ENCODE measurements around the gene OST4. TPM values are rescaled to one million over a fixed set of nuclear protein-coding genes. Genes with fewer than 3 reads are reported as not detected.

Gene OST4
- total and polyA plus RNA-seq, 7 donors, result 244 to 688 (median 413) TPM

GRCh38 chr2:27086090-27086723, 14.8 kb upstream of the OST4 start:
- intact Hi-C loops (cut with DNase I), result loop anchor here (1.0 to 5.0 kb wide), 3 partner anchors 36 to 126 kb away; partner anchors contain the start of genes ATRAID, SLC5A6 and TMEM214
- DNase-seq, result peak; percentile 97
- peak overlapping the region; percentile 32 to 63 (median 55) for H3K4me3 ChIP-seq
- TF ChIP-seq CTCF (IDR thresholded peaks at IDR 0.05) (peak; percentile 47 to 88 (median 63)), POLR2A (IDR thresholded peaks at IDR 0.05) (no peak), POLR2AphosphoS5 (IDR thresholded peaks at IDR 0.05) (peak; percentile 60 to 91 (median 78))
- WGBS, 2 donors, result 1% methylated on average over 81 of the region's 81 CpGs
- H3K27me3 ChIP-seq, result no peaks in the 10 kb centered on the region
- peaks cover 0 to 62% (median 58%) of the 10 kb centered on the region in 4 donors for H3K4me1 ChIP-seq
- H3K27ac ChIP-seq, result peak overlapping the region; percentile 88 to 98 (median 96)
- peaks cover 9 to 24% (median 15%) of the 10 kb centered on the region in 4 donors for H3K36me3 ChIP-seq
- H3K9me3 ChIP-seq, result no peaks in the 10 kb centered on the region

GRCh38 chr2:27085673-27086089, 14.2 kb upstream of the OST4 start:
- peak overlapping the region; percentile 32 to 63 (median 55) for H3K4me3 ChIP-seq
- peak; percentile 94 for DNase-seq
- peaks cover 9 to 24% (median 15%) of the 10 kb centered on the region in 4 donors for H3K36me3 ChIP-seq
- WGBS, 2 donors, result 1 to 2% methylated on average over 38 of the region's 38 CpGs
- H3K4me1 ChIP-seq, result peaks cover 0 to 66% (median 61%) of the 10 kb centered on the region in 4 donors
- H3K9me3 ChIP-seq, result no peaks in the 10 kb centered on the region
- intact Hi-C loops (cut with DNase I), result loop anchor here (1.0 to 5.0 kb wide), 4 partner anchors 35 to 127 kb away; partner anchors contain the start of genes ATRAID, MAPRE3, SLC5A6 and TMEM214
- peak overlapping the region; percentile 88 to 98 (median 96) for H3K27ac ChIP-seq
- peak in 2 of 4 experiments; percentile 13 to 32 for TF ChIP-seq CTCF (IDR thresholded peaks at IDR 0.05)
- peak in 1 of 2 donors; percentile 7 for TF ChIP-seq POLR2A (IDR thresholded peaks at IDR 0.05)
- no peak for TF ChIP-seq EP300 (IDR thresholded peaks at IDR 0.05)
- TF ChIP-seq POLR2AphosphoS5 (IDR thresholded peaks at IDR 0.05), result peak; percentile 40 to 81 (median 68)
- no peaks in the 10 kb centered on the region for H3K27me3 ChIP-seq

GRCh38 chr2:27085062-27085672, 13.7 kb upstream of the OST4 start:
- Histone ChIP-seq H3K4me1 (peaks cover 0 to 71% (median 66%) of the 10 kb centered on the region in 4 donors), H3K27ac (peak overlapping the region; percentile 88 to 98 (median 96)), H3K4me3 (peak overlapping the region; percentile 32 to 63 (median 55)), H3K36me3 (peaks cover 9 to 28% (median 15%) of the 10 kb centered on the region in 4 donors), H3K27me3 (no peaks in the 10 kb centered on the region), H3K9me3 (no peaks in the 10 kb centered on the region)
- 46 to 66% methylated on average over 10 of the region's 10 CpGs for WGBS, 2 donors
- intact Hi-C loops (cut with DNase I), result loop anchor here (2.0 to 5.0 kb wide), 3 partner anchors 53 to 127 kb away; partner anchors contain the start of genes ATRAID, MAPRE3, SLC5A6 and TMEM214
- TF ChIP-seq POLR2AphosphoS5 (IDR thresholded peaks at IDR 0.05) (no peak), CTCF (IDR thresholded peaks at IDR 0.05) (peak in 1 of 4 experiments; percentile 36), POLR2A (IDR thresholded peaks at IDR 0.05) (no peak)
- DNase-seq, result no peak

GRCh38 chr2:27084297-27085061, 13.0 kb upstream of the OST4 start:
- peak overlapping the region in 1 of 4 donors; percentile 63 for H3K4me3 ChIP-seq
- peaks cover 9 to 28% (median 15%) of the 10 kb centered on the region in 4 donors for H3K36me3 ChIP-seq
- 86 to 87% methylated on average over 6 of the region's 6 CpGs for WGBS, 2 donors
- H3K27me3 ChIP-seq, result no peaks in the 10 kb centered on the region
- peak overlapping the region; percentile 88 to 98 (median 96) for H3K27ac ChIP-seq
- intact Hi-C loops (cut with DNase I), result loop anchor here (2.0 to 5.0 kb wide), 3 partner anchors 52 to 128 kb away; partner anchors contain the start of genes ATRAID, MAPRE3, SLC5A6 and TMEM214
- TF ChIP-seq POLR2AphosphoS5 (IDR thresholded peaks at IDR 0.05) (peak in 1 of 4 donors; percentile 15), POLR2A (IDR thresholded peaks at IDR 0.05) (no peak)
- DNase-seq, result no peak
- no peaks in the 10 kb centered on the region for H3K9me3 ChIP-seq
- peaks cover 0 to 78% (median 70%) of the 10 kb centered on the region in 4 donors for H3K4me1 ChIP-seq

Measured in sigmoid colon (tissue), 7 donors.